PC-9 (cell line): ENCODE measurements around the gene IL31.

Experiments
- EZH2 ChIP-seq: fragments of 200-600 bp; sonication (generic); IDR thresholded peaks from 2 replicates; pipeline ENCODE4 v1.8.0; 2017; ENCODE audit warnings: antibody characterized with exemption, low read depth
- TF ChIP-seq, protein P1 (sequence below): fragments of 200-600 bp; sonication (generic); conservative IDR thresholded peaks from 2 replicates; pipeline ENCODE4 v1.6.1; 2017; ENCODE audit warnings: mixed run types, antibody characterized with exemption, mild to moderate bottlenecking, moderate library complexity

DNA sequence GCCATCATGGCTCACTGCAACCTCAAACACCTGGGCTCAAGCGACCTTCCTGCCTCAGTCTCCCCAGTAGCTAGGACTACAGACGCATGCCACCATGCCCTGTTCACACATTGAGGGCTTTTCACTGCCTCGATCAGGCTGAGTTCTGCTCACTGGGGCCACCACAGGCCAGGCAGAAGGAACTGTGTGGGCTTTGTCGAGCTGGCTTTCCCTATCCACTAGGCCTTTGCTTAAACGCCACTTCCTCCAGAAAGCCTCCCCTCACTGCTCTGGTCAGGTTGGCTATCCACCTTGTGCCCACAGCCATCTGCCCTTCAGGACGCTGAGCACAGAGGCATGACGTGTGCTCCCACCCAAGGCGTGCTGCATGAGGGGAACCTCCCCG lies 50.3 kb downstream of the IL31 start:
- no peak for TF ChIP-seq EZH2
- TF ChIP-seq, protein P1, sequence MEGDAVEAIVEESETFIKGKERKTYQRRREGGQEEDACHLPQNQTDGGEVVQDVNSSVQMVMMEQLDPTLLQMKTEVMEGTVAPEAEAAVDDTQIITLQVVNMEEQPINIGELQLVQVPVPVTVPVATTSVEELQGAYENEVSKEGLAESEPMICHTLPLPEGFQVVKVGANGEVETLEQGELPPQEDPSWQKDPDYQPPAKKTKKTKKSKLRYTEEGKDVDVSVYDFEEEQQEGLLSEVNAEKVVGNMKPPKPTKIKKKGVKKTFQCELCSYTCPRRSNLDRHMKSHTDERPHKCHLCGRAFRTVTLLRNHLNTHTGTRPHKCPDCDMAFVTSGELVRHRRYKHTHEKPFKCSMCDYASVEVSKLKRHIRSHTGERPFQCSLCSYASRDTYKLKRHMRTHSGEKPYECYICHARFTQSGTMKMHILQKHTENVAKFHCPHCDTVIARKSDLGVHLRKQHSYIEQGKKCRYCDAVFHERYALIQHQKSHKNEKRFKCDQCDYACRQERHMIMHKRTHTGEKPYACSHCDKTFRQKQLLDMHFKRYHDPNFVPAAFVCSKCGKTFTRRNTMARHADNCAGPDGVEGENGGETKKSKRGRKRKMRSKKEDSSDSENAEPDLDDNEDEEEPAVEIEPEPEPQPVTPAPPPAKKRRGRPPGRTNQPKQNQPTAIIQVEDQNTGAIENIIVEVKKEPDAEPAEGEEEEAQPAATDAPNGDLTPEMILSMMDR: no peak
